NCI-H1092 (cell line): Measurements from ENCODE around the gene MTHFR.

Experiments
- DNase-seq: peaks from one replicate; lab custom pipeline; 2025; lab: John Stamatoyannopoulos, UW

The MTHFR gene

GRCh38 chr1:11796036-11796828 lies 9.5 kb downstream of the MTHFR start:
- DNase-seq: no peak

DNA sequence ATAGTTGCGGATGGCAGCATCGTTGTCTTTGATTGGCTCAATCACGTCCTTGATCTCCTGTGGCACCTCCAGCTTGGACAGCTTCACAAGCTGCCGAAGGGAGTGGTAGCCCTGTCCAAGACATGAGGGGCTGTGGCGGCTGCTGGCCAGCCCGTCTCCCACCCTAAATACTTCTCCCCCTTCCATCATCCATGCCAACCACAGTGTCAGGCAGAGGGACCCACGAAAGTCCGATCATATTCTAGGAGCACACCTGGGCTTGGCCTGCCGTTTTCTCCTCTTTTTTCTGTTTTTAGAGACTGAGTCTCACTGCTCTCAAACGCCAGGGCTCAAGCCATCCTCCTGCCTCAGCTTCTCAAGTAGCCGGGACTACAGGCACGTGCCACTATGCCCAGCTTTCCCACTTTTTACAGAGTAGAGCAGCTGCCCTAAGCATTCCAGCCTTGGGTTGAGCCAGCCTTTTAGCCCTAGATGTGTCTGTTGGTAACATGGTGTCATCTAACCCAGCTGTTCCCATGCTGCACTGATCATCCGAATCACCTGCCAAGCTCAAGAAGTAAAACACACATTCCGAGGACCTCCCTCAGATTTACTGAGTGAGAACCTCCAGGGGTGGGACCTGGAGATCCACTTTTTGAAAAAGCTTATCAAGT lies 10.4 kb downstream of the MTHFR start:
- DNase-seq: no peak

GRCh38 chr1:11794446-11795237 lies 11.1 kb downstream of the MTHFR start:
- DNase-seq: no peak

GRCh38 chr1:11793819-11794218 lies 11.9 kb downstream of the MTHFR start:
- no peak for DNase-seq

DNA sequence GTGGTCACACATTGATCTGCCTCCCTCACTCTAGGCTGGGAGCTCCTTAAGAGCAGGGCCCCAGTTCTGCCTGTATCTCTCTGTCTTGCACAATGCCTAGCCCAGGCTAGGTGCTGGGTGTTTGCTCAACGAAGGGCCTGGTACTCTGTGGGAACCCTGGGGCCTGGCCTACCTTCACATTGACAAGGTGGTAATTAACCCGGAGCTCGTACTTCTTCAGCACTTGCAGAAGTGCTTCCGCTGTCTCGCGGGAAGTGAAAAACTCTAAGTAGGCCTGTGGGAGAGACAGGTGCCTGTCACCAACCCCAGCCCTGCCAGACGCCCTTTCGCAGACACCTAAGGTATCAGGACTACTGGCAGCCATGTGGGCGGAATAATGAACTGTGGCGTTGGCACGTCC lies 13.7 kb downstream of the MTHFR start:
- no peak for DNase-seq

DNA sequence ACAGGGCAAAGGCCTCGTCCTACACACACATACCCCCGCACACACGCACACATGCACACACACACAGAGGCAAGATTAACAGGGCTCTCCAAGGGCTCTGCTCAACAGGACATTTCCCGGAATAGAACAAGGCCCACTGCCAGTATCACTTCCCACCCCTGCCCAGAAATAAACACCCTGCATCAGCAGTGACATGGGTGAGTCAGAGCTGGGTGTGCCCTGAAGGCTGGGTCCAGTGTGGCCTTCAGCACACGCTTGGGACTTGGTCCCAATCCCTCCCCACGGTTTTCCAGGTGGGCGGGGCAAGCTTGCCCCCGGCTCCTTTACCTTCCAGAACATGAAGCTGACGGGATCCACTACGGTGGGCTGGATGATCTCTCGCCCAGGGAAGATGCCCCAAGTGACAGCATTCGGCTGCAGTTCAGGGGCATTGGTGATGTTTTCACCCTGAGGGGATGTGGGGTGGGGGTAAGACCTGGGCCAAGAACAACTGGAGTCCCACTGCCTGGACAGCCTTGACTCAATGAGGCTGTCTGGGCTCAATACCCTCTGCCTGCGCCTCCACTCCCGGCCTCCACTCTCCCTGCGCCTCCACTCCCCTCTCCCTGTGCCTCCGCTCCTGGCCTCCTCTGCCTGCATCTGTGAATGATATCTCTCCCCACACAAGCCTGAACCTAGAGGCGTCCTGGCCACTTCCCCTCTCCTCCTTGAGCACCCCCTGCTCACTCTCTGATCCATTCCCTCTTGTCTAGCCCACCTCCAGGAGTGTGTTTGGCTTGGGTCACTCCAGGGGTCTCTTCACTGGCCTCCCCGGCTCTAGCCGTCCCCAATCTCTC lies 14.7 kb downstream of the MTHFR start:
- no peak for DNase-seq

DNA sequence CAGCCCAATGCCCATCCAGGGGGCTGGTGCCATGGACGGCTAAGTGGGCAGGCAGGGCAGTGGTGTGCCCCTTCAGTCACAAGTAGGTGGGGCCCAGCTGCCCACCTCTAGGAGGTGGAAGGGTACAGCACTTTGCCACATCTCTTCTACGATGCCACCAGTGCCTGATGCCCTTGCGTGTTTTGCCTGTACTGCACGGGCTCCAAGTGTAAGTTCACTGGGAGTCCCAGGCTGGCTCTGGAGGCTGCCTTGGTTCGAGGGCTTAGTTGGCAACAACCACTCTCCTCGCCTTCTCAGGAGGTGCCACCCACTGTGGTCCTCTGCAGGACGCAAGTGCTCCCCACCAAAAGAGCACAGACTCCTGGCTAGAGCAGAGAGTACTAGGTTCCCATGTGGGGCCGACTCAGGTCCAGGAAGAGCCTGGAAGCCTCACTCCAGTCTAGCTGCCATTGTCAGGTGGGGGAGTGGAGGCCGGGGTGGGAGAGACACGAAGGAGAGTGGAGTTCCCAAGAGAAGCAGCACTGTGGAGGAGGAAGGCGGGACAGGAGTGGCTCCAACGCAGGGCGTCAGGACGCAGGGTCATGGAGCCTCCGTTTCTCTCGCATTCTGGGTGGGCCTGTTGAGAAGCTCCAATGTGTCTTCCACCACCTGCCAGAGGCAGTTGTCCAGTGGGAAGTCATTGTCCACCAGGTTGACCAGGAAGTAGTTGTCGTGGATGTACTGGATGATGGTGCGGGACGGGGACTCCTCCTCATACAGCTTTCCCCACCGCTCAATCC lies 15.5 kb downstream of the MTHFR start:
- no peak for DNase-seq

DNA sequence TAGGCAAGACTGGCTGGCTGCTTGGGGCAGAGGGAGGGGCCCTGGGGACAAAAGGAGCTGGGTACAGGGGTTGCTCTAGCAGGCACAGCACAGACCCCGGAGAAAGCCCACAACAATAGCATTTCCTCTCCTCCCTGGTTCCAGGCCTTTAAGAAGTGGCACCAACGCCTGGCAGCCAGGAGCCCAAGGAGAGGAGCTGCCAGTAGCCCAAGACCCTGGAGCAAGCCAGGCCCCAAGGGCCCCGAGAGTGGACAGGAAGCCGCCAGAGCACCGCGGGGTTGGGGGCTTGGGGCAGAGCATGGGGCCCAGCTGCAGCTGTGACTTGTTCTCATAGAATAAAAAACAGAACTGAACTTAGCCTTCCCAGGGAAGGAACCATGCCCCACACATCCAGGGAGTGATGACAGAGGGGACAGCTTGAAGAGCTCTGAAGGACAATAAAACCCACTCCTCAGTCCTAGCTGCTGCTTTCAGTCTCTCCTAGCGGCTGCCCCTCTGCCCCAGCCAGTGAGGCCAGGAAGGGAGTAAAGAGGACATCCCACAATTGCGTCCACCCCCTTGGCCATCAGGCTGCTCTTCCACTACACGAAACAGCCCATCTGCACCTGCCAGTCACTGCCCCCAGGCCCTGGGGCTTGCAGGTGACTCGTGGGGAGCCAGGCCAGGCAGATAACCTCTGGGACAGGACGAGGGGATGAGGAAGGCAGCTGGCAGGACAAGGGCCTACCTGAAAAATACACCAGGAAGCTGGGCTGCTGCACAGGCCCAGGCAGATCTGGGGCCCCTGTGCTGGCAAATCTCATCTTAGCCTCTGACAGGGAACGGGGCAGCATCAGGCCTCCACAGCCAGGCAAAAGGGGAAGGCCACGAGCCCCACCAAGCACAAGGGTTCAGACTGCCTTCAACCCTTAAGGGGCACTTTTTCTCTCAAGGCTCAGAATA lies 16.4 kb downstream of the MTHFR start:
- no peak for DNase-seq

DNA sequence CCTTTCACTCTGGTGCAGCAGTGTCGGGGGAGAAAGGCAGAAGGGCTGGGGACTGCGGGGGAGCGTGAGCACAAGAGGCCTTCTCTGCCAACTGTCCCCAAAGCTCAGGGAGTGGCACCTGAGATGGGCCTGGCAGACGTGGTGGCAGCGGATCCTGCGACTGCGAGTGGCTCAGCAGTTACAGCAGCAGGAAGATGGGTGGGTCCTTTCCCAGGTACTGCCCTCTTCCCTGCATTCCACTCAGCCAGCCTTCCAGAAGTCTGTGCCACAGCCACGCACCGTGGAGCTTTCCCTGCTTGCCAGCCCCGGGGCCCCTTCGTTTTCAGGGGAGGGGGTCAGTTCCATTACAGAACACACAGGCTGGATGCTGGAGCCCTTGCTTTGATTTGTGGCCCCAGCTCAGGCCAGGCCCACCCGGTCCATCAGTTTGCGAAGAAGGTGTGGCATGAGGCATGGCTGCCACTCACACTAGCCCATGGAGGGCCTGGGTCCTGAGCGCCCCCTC lies 17.2 kb downstream of the MTHFR start:
- no peak for DNase-seq

- no peak for DNase-seq
Measured at GRCh38 chr1:11787804-11788436, 17.8 kb downstream of the MTHFR start.

GRCh38 chr1:11787251-11787803 lies 18.4 kb downstream of the MTHFR start:
- DNase-seq: no peak

- no peak for DNase-seq
Measured at GRCh38 chr1:11786168-11786567, 19.6 kb downstream of the MTHFR start.

DNA sequence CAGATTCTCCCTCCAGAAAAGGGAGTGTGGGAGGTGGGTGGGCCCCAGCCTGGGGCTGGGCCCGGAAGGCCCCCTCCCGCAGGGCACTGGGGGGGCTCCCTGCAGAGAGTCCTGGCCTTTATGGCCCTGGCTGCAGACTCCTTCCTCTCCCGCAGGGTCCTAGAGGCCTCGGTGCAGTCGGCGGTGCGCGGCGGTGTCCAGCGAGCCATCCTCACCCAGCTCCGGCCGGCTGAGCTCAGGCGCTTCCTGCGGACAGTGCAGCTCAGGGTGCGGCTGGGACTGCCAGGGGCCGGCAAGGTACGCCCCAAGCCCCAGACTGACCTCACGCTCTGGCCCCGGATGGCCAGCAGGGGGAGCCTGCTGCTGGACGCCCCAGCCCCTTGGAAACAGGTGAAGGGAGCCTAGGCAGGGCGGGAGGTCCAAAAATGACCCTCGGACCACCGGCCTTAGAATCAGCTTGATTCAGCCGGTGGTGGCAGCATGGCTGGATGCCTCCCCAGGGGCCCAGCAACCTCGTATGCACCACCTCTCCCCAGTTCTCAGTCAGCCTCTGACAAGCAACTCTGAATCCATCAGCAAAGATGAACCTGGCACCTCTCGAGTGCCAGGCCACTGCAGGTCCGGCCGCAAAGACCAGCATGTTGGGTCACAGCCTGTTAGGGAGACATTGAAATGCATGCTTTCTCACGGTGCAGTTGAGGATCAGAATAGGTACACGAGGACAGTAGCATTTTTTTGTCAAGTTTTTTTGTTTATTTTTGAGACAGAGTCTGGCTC lies 20.6 kb downstream of the MTHFR start:
- peak; percentile 13 for DNase-seq

DNA sequence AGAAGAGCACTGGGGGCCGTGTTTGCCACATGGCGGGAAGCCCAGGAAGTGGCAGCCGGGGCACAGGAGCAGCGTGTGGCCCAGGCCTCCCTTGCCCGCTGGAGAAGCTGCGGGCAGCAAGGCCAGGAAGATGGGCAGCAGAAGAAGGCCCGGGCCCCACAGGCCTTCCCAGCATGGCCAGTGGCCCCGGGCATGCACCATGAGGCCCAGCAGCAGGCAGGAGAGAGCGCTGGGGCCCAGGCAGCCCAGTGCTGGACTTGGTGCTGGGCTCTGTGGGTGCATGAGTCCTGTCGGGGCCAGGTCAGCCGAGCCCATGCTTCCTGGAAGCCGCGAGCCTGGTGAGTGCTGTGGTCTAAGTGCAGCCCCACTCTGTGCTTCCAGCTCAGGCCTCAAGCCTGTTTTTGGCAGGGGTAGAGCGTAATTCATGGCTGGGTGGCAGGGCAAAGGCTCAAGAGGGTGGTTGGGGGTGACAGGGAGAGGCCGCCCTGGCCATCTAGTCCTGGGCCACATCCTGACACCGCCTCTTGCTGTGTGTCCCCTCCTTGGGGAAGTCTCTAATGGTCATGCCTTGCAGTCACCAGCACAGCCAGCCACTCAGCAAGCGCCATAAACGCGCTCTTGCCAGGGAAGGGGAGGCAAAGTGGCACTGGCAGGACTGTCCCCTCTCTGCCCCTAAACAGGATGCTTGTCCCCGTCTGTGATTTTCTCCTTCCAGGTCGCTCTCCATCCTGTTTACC lies 21.3 kb downstream of the MTHFR start:
- no peak for DNase-seq

- no peak for DNase-seq
Measured at GRCh38 chr1:11783556-11783955, 22.2 kb downstream of the MTHFR start.

GRCh38 chr1:11782127-11782708 lies 23.5 kb downstream of the MTHFR start:
- no peak for DNase-seq

GRCh38 chr1:11781297-11781696 lies 24.5 kb downstream of the MTHFR start:
- DNase-seq: no peak
